OCI-LY7 (cell line): ENCODE results near the gene SND1. TPM values are rescaled to one million over a fixed set of nuclear protein-coding genes. Genes with fewer than 3 reads are reported as not detected.

ENCODE experiments used
- Bru-seq: library from RNA; stranded (reverse); fragments of 400-500 nt; gene quantifications from one replicate; lab custom pipeline; 2021; lab: Mats Ljungman, UMichigan
- BruChase-seq, 2 experiments: library from RNA; stranded (reverse); fragments of 400-500 nt; gene quantifications; one replicate each; lab custom pipeline; 2021; lab: Mats Ljungman, UMichigan
- BruUV-seq: library from RNA; stranded (reverse); fragments of 400-500 nt; replicated peaks from 2 replicates; lab custom pipeline; 2021; lab: Mats Ljungman, UMichigan
- CTCF ChIA-PET: fragments of 300-600 bp; sonication (Branson Sonifier 250); formaldehyde crosslinking; loops from one replicate; lab custom pipeline; 2022; ENCODE audit warnings: antibody characterized with exemption; ENCODE audit not compliant: unreplicated experiment; lab: Charles Lee
- POLR2A ChIA-PET: fragments of 300-600 bp; sonication (Branson Sonifier 250); formaldehyde crosslinking; loops from one replicate; lab custom pipeline; 2022; ENCODE audit warnings: antibody characterized with exemption; lab: Charles Lee
- DNase-seq: peaks from one replicate; pipeline ENCODE4 v3.0.0-alpha.2; 2015; ENCODE audit warnings: low spot score
- H2AFZ ChIP-seq: fragments of 200-600 bp; sonication (generic), shearing (Covaris generic); 2 replicates; pipeline ENCODE4 v1.6.1; 2014; ENCODE audit warnings: mild to moderate bottlenecking, antibody characterized with exemption, low read length, moderate library complexity
- H3K27ac ChIP-seq: fragments of 200-600 bp; sonication (generic); 2 replicates; pipeline ENCODE4 v1.5.1; 2014; ENCODE audit warnings: mixed run types, low read depth, mild to moderate bottlenecking, moderate library complexity, low read length, inconsistent platforms; ENCODE audit not compliant: poor library complexity, severe bottlenecking
- H3K36me3 ChIP-seq: fragments of 200-600 bp; sonication (generic); 2 replicates; pipeline ENCODE4 v1.6.1; 2014; ENCODE audit warnings: mild to moderate bottlenecking, antibody characterized with exemption, low read length, moderate library complexity, mixed read lengths; ENCODE audit not compliant: insufficient read depth
- H3K4me1 ChIP-seq: fragments of 200-600 bp; sonication (generic); 2 replicates; pipeline ENCODE4 v1.5.1; 2014; ENCODE audit warnings: mild to moderate bottlenecking, low read length; ENCODE audit not compliant: insufficient read depth, poor library complexity, severe bottlenecking
- H3K4me2 ChIP-seq: fragments of 200-600 bp; sonication (generic); 2 replicates; pipeline ENCODE4 v1.6.1; 2014; ENCODE audit warnings: mild to moderate bottlenecking, low read length
- H3K4me3 ChIP-seq: fragments of 200-600 bp; sonication (generic); 2 replicates; pipeline ENCODE4 v1.5.1; 2014; ENCODE audit warnings: mild to moderate bottlenecking, low read depth, low read length; ENCODE audit not compliant: poor library complexity, severe bottlenecking
- H3K79me2 ChIP-seq: fragments of 200-600 bp; sonication (generic); 2 replicates; pipeline ENCODE4 v1.6.1; 2016; ENCODE audit warnings: low read depth, mild to moderate bottlenecking, low read length, moderate library complexity, mixed read lengths; ENCODE audit not compliant: insufficient read depth
- H3K9me2 ChIP-seq: fragments of 200-600 bp; sonication (generic); 2 replicates; pipeline ENCODE4 v1.6.1; 2016; ENCODE audit warnings: mild to moderate bottlenecking, low read length, mixed read lengths; ENCODE audit not compliant: insufficient read depth
- H3K9me3 ChIP-seq: fragments of 200-600 bp; sonication (generic); 2 replicates; pipeline ENCODE4 v1.6.1; 2014; ENCODE audit warnings: mild to moderate bottlenecking, mixed run types, low read length, mixed read lengths
- H4K20me1 ChIP-seq: fragments of 200-600 bp; sonication (generic); 2 replicates; pipeline ENCODE4 v1.6.1; 2014; ENCODE audit warnings: mild to moderate bottlenecking, antibody characterized with exemption, low read length, moderate library complexity, mixed read lengths; ENCODE audit not compliant: insufficient read depth
- EZH2phosphoT487 ChIP-seq: fragments of 200-600 bp; sonication (generic); IDR thresholded peaks from 2 replicates; pipeline ENCODE4 v1.6.1; 2018; ENCODE audit warnings: low read depth, borderline replicate concordance, mild to moderate bottlenecking, mixed run types, antibody characterized with exemption, low read length, moderate library complexity, mixed read lengths
- intact Hi-C: fragments of 100-400 bp; cut with micrococcal nuclease; formaldehyde crosslinking; loops from one replicate; pipeline ENCODE4 v1.10.0; 2022; ENCODE audit not compliant: unreplicated experiment
- long read RNA-seq: library from polyadenylated mRNA; stranded (forward); transcript quantifications from one replicate; pipeline ENCODE4 v2.0.0, GENCODE V29; 2022
- total RNA-seq, 2 experiments: library from RNA; depleted of rRNA in 1 of 2; stranded (reverse); fragments of >200 nt in 1 of 2; shearing (Covaris generic) in 1 of 2; gene quantifications; 2 replicates each; pipeline ENCODE4 v1.2.3, GENCODE V29; 2014 to 2022
- TF ChIP-seq, protein P1 (sequence below): fragments of 200-600 bp; sonication (generic); conservative IDR thresholded peaks from 2 replicates; pipeline ENCODE4 v1.5.1; 2014; ENCODE audit warnings: mild to moderate bottlenecking, antibody characterized with exemption, low read length, moderate library complexity, mixed read lengths

SND1 gene
- total RNA-seq (2014; rRNA removed; shearing (Covaris generic)): 111 and 112 TPM in 2 replicates
- 221 and 225 TPM in 2 replicates for total RNA-seq (2022)
- percentile 95 among the genes with signal in this experiment for Bru-seq, nascent RNA
- percentile 88 among the genes with signal in this experiment for BruChase-seq, experiment 1, labeled RNA remaining after a 6-hour chase
- percentile 84 among the genes with signal in this experiment for BruChase-seq, experiment 2, labeled RNA remaining after a 2-hour chase
- long read RNA-seq, transcript SND1-201 (24 exons, 3,476 nt): major isoform, 380 of 460 reads
- long read RNA-seq, partial matches to known transcripts: 38 of 460 reads
- long read RNA-seq, other reads (novel, unspliced or antisense): 42 of 460 reads

DNA sequence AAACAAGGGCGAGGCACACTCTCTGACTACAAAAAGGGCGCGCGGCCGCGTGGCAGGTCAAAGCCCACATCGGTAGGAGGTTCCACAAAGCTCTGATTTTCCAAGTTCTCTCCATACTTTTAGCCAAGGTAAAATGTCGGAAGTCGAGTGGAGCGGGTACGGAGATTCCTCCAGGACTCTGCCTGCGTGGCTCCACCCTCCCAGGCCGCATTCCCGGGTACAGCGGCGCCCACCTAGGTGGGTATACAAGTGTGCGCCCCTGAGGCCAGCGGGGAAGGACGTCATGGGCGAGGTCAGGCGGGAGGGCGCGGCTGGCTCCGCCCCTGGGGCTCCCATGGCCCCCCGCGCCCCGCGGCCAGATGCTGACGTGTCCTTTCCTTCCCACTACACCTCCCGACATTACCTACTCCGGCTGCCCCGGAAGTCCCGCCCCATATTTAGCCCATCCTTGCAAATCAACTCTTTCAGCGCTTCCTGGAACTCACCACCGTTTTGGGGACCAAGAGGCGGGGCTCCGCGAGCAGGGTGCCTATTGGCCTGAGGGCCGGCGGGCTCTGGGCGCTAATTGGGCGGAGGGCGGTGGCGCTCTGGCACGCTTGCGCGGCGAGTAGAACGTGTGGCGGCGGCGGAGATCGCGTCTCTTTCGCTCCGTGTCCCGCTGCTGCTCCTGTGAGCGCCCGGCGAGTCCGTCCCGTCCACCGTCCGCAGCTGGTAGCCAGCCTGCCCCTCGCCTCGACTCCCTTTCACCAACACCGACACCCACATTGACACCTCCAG, at the start of gene SND1:
Gene SND1, plus strand, starts transcription at position 639 of the 777 bp plus-strand sequence. CDS start 180 bp downstream, outside the sequence.
- no TSS peak for BruUV-seq
- Histone ChIP-seq H3K79me2 (peaks cover 46% of the 10 kb centered on the region), H3K9me3 (no peaks in the 10 kb centered on the region), H2AFZ (peak within 1 kb of the TSS; percentile 95), H3K36me3 (peaks cover 28% of the 10 kb centered on the region), H3K4me3 (peak within 1 kb of the TSS; percentile 93), H3K4me1 (peaks cover 37% of the 10 kb centered on the region), H3K27ac (peak within 1 kb of the TSS; percentile 33), H3K9me2 (no peaks in the 10 kb centered on the region), H4K20me1 (peaks cover 30% of the 10 kb centered on the region), H3K4me2 (peak within 1 kb of the TSS; percentile 90)
- ChIA-PET POLR2A (interaction anchor here (1.0 to 1.3 kb wide), 2 partner anchors 12 to 348 kb away, joined by 3 to 5 read pairs; no protein-coding TSS in a partner anchor), CTCF (interaction anchor here (0.6 kb wide), 1 partner anchor 80 kb away, joined by 3 read pairs; no protein-coding TSS in a partner anchor)
- peak; percentile 99 for DNase-seq
- intact Hi-C loops: loop anchor here (1.0 to 5.0 kb wide), 3 partner anchors 64 to 461 kb away; partner anchors contain the start of genes ARF5, GCC1 and ZNF800
- TF ChIP-seq, protein P1, sequence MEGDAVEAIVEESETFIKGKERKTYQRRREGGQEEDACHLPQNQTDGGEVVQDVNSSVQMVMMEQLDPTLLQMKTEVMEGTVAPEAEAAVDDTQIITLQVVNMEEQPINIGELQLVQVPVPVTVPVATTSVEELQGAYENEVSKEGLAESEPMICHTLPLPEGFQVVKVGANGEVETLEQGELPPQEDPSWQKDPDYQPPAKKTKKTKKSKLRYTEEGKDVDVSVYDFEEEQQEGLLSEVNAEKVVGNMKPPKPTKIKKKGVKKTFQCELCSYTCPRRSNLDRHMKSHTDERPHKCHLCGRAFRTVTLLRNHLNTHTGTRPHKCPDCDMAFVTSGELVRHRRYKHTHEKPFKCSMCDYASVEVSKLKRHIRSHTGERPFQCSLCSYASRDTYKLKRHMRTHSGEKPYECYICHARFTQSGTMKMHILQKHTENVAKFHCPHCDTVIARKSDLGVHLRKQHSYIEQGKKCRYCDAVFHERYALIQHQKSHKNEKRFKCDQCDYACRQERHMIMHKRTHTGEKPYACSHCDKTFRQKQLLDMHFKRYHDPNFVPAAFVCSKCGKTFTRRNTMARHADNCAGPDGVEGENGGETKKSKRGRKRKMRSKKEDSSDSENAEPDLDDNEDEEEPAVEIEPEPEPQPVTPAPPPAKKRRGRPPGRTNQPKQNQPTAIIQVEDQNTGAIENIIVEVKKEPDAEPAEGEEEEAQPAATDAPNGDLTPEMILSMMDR: no peak
- TF ChIP-seq EZH2phosphoT487: no peak

DNA sequence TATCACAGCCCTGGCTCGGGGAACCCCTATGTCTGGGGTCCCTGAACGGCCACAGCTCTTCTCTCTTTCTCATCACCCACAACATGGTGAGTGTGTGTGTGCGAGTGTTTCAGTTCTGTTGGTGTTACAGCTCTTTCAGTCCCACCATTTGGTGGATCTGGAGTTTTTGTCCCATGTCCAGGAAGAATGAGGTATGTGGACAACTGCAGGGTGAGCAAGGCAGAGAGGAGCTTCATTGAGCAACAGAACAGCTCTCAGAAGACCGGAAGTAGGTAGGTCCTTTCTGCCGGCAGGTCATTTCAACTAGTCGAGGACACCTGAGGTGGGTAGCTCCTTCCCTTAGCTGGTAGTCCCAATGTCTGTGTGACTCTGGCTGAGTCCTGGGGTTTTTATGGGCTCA, 43.5 kb upstream of the SND1 start:
- Histone ChIP-seq H3K9me2 (no peaks in the 10 kb centered on the region), H3K9me3 (no peaks in the 10 kb centered on the region; the same call in 1 of the 2 replicates), H4K20me1 (no peaks in the 10 kb centered on the region), H3K27ac (no peak overlapping the region), H2AFZ (no peak overlapping the region), H3K79me2 (no peaks in the 10 kb centered on the region), H3K4me3 (no peak overlapping the region), H3K4me2 (no peak overlapping the region), H3K36me3 (no peaks in the 10 kb centered on the region), H3K4me1 (no peaks in the 10 kb centered on the region)
- no peak for DNase-seq
- BruUV-seq: no TSS peak
- TF ChIP-seq, protein P1: no peak
- intact Hi-C loops: no loop called here
- ChIA-PET POLR2A (interaction anchor here (0.6 kb wide), 1 partner anchor 1185 kb away, joined by 4 read pairs; no protein-coding TSS in a partner anchor), CTCF (no interaction called here)
